ENCODE results near the gene OR1J2.
A peak's percentile ranks its signal among the peaks of the same experiment; 100 is the strongest.
"Not testable (repeated sequence)": the region's sequence is repeated elsewhere in the genome, so short reads cannot be mapped to it uniquely, and the experiment has no call there.

OR1J2 gene

GRCh38 chr9:122510502-122510901, at the start of gene OR1J2:
TSS of gene OR1J2 (plus strand) at chr9:122510802. CDS start at chr9:122510802, 0 bp downstream.
- no peak for DNase-seq (ENCODE audit: low spot score)

- peak; percentile 4 for DNase-seq (ENCODE audit: low spot score)
Measured at GRCh38 chr9:122463828-122464632, 46.6 kb upstream of the OR1J2 start.

- DNase-seq (ENCODE audit: low spot score) = peak; percentile 70
Measured at GRCh38 chr9:122464633-122465567, 45.7 kb upstream of the OR1J2 start.

GRCh38 chr9:122466456-122466855, 44.1 kb upstream of the OR1J2 start:
- DNase-seq (ENCODE audit: low spot score) = no peak

- no peak for DNase-seq (ENCODE audit: low spot score)
Measured at GRCh38 chr9:122468735-122469134, 41.9 kb upstream of the OR1J2 start.

- no peak for DNase-seq (ENCODE audit: low spot score)
Measured at GRCh38 chr9:122474561-122474960, 36.0 kb upstream of the OR1J2 start.

GRCh38 chr9:122475717-122476116, 34.9 kb upstream of the OR1J2 start:
- no peak for DNase-seq (ENCODE audit: low spot score)

GRCh38 chr9:122477346-122477745, 33.3 kb upstream of the OR1J2 start:
- DNase-seq (ENCODE audit: low spot score) = no peak

- no peak for DNase-seq (ENCODE audit: low spot score)
Measured at GRCh38 chr9:122477826-122478225, 32.8 kb upstream of the OR1J2 start, which contains the start of gene OR1J1. TSS of gene OR1J1 (minus strand) at chr9:122477926. CDS start at chr9:122477926, 0 bp downstream.

- DNase-seq (ENCODE audit: low spot score) = no peak
Measured at GRCh38 chr9:122479062-122479461, 31.5 kb upstream of the OR1J2 start.

- DNase-seq (ENCODE audit: low spot score) = peak; percentile 27
Measured at GRCh38 chr9:122498883-122499288, 11.7 kb upstream of the OR1J2 start.

- DNase-seq (ENCODE audit: low spot score) = no peak
Measured at GRCh38 chr9:122506964-122507363, 3.6 kb upstream of the OR1J2 start.

- DNase-seq (ENCODE audit: low spot score) = no peak
Measured at GRCh38 chr9:122518226-122518625, 7.6 kb downstream of the OR1J2 start.

GRCh38 chr9:122518841-122519240, 8.2 kb downstream of the OR1J2 start, which contains the start of gene OR1J4:
TSS of gene OR1J4 (plus strand) at chr9:122519141. CDS start at chr9:122519141, 0 bp downstream.
- DNase-seq (ENCODE audit: low spot score) = no peak

- no peak for DNase-seq (ENCODE audit: low spot score)
Measured at GRCh38 chr9:122519376-122519775, 8.8 kb downstream of the OR1J2 start.

- no peak for DNase-seq (ENCODE audit: low spot score)
Measured at GRCh38 chr9:122526602-122527001, 16.0 kb downstream of the OR1J2 start.

GRCh38 chr9:122527193-122527592, 16.6 kb downstream of the OR1J2 start, which contains the start of gene OR1N1:
TSS of gene OR1N1 (minus strand) at chr9:122527293. CDS start at chr9:122527293, 0 bp downstream.
- DNase-seq (ENCODE audit: low spot score) = no peak

- DNase-seq (ENCODE audit: low spot score) = not testable (repeated sequence)
Measured at GRCh38 chr9:122531157-122531556, 20.6 kb downstream of the OR1J2 start.

- DNase-seq (ENCODE audit: low spot score) = no peak
Measured at GRCh38 chr9:122536134-122536533, 25.5 kb downstream of the OR1J2 start.

GRCh38 chr9:122537066-122537465, 26.5 kb downstream of the OR1J2 start:
- not testable (repeated sequence) for DNase-seq (ENCODE audit: low spot score)

GRCh38 chr9:122538757-122539156, 28.2 kb downstream of the OR1J2 start:
- DNase-seq (ENCODE audit: low spot score) = no peak

GRCh38 chr9:122546196-122546595, 35.6 kb downstream of the OR1J2 start:
- no peak for DNase-seq (ENCODE audit: low spot score)

Data from CD4-positive, alpha-beta T cell treated with Interleukin-2 at 100 ng/mL for 4 hours (primary cell).